GM23338 (cell line): ENCODE data around the gene GPRC5D. TPM values are rescaled to one million over a fixed set of nuclear protein-coding genes. Genes with fewer than 3 reads are reported as not detected.

Experiments used
- ATAC-seq: fragments of 200-7000 bp; cut with Tn5 transposase; 3 replicates; pipeline ENCODE4 v1.9.1; 2020
- DNase-seq: peaks from one replicate; pipeline ENCODE4 v3.0.0-alpha.2; 2015; ENCODE audit warnings: low spot score
- H2AFZ ChIP-seq: fragments of 200-600 bp; sonication (generic); 2 replicates; pipeline ENCODE4 v1.8.0; 2016; ENCODE audit warnings: antibody characterized with exemption, mild to moderate bottlenecking, moderate library complexity
- H3F3A ChIP-seq: fragments of 200-600 bp; sonication (generic); replicated peaks from 2 replicates; pipeline ENCODE4 v1.8.0; 2017; ENCODE audit warnings: antibody characterized with exemption, mixed run types, low read depth
- H3K27ac ChIP-seq: fragments of 200-600 bp; sonication (generic); 2 replicates; pipeline ENCODE4 v1.6.1; 2016; ENCODE audit warnings: low read depth
- H3K27me3 ChIP-seq: fragments of 200-600 bp; sonication (generic); 2 replicates; pipeline ENCODE4 v1.8.0; 2016; ENCODE audit warnings: mild to moderate bottlenecking, mixed run types, moderate library complexity; ENCODE audit not compliant: insufficient read depth
- H3K36me3 ChIP-seq: fragments of 200-600 bp; sonication (generic); 2 replicates; pipeline ENCODE4 v1.8.0; 2016; ENCODE audit warnings: mild to moderate bottlenecking; ENCODE audit not compliant: insufficient read depth
- H3K4me1 ChIP-seq: fragments of 200-600 bp; sonication (generic); 2 replicates; pipeline ENCODE4 v1.8.0; 2016; ENCODE audit warnings: mild to moderate bottlenecking, moderate library complexity; ENCODE audit not compliant: insufficient read depth
- H3K4me2 ChIP-seq: fragments of 200-600 bp; sonication (generic); 2 replicates; pipeline ENCODE4 v1.7.1; 2017; ENCODE audit warnings: mixed run types
- H3K4me3 ChIP-seq: fragments of 200-600 bp; sonication (generic); 2 replicates; pipeline ENCODE4 v1.6.1; 2016; ENCODE audit warnings: mixed run types
- H3K79me2 ChIP-seq: fragments of 200-600 bp; sonication (generic); replicated peaks from 2 replicates; pipeline ENCODE4 v1.8.0; 2017; ENCODE audit warnings: mild to moderate bottlenecking; ENCODE audit not compliant: insufficient read depth
- H3K9me2 ChIP-seq: fragments of 200-600 bp; sonication (generic); 2 replicates; pipeline ENCODE4 v1.8.0; 2017; ENCODE audit not compliant: insufficient read depth
- H4K20me1 ChIP-seq: fragments of 200-600 bp; sonication (generic); replicated peaks from 2 replicates; pipeline ENCODE4 v1.8.0; 2017; ENCODE audit warnings: mild to moderate bottlenecking; ENCODE audit not compliant: insufficient read depth
- H3K27ac Mint-ChIP-seq: 2 replicates; pipeline ENCODE4 v1.8.0; 2020; ENCODE audit warnings: inconsistent platforms, mild to moderate bottlenecking, moderate library complexity, mixed read lengths
- H3K27me3 Mint-ChIP-seq: 3 replicates; pipeline ENCODE4 v1.8.0; 2022; ENCODE audit warnings: low read depth, mild to moderate bottlenecking, moderate library complexity, mixed read lengths, inconsistent platforms; ENCODE audit not compliant: insufficient read depth, poor library complexity
- H3K36me3 Mint-ChIP-seq: 3 replicates; pipeline ENCODE4 v1.8.0; 2021; ENCODE audit warnings: low read depth, mild to moderate bottlenecking, inconsistent platforms, moderate library complexity, mixed read lengths
- H3K4me1 Mint-ChIP-seq: 3 replicates; pipeline ENCODE4 v1.8.0; 2020; ENCODE audit warnings: mild to moderate bottlenecking, inconsistent platforms, mixed read lengths
- H3K4me3 Mint-ChIP-seq: 3 replicates; pipeline ENCODE4 v1.8.0; 2021; ENCODE audit warnings: moderate library complexity, mild to moderate bottlenecking, inconsistent platforms, mixed read lengths
- H3K9me3 Mint-ChIP-seq: 3 replicates; pipeline ENCODE4 v1.8.0; 2020; ENCODE audit warnings: moderate library complexity, mild to moderate bottlenecking, inconsistent platforms, mixed read lengths
- CREB1 ChIP-seq: fragments of 250-450 bp; sonication (Bioruptor Pico); IDR thresholded peaks from 2 replicates; pipeline ENCODE4 v1.5.0; 2020; ENCODE audit warnings: low read depth, mild to moderate bottlenecking, moderate library complexity
- CTCF ChIP-seq, 2 experiments: fragments of 200-600 bp in 1 of 2; sonication (generic) in 1 of 2; conservative IDR thresholded peaks; 2 replicates each; pipeline versions ENCODE4 v1.5.1 to v1.6.1; 2016 to 2017; ENCODE audit warnings: antibody characterized with exemption in 2 of 2, low read depth in 2 of 2, mild to moderate bottlenecking in 2 of 2, moderate library complexity in 1 of 2
- ETS1 ChIP-seq: IDR thresholded peaks from 2 replicates; pipeline ENCODE4 v1.6.1; 2016; ENCODE audit warnings: antibody characterized with exemption
- EZH2 ChIP-seq: fragments of 200-600 bp; sonication (generic); IDR thresholded peaks from one replicate; pipeline ENCODE4 v1.8.0; 2017; ENCODE audit warnings: antibody characterized with exemption, mild to moderate bottlenecking, low read depth; ENCODE audit not compliant: unreplicated experiment
- JUNB ChIP-seq: IDR thresholded peaks from one replicate; pipeline ENCODE4 v1.6.1; 2016; ENCODE audit warnings: antibody characterized with exemption; ENCODE audit not compliant: unreplicated experiment
- NANOG ChIP-seq: IDR thresholded peaks from 2 replicates; pipeline ENCODE4 v1.6.1; 2016; ENCODE audit warnings: antibody characterized with exemption, borderline replicate concordance
- POLR2AphosphoS5 ChIP-seq: IDR thresholded peaks from 2 replicates; pipeline ENCODE4 v1.6.1; 2016; ENCODE audit warnings: antibody characterized with exemption, low read depth
- STAT1 ChIP-seq: IDR thresholded peaks from one replicate; pipeline ENCODE4 v1.6.1; 2016; ENCODE audit warnings: antibody characterized with exemption; ENCODE audit not compliant: unreplicated experiment
- ZNF114 ChIP-seq: fragments of 250-450 bp; sonication (Bioruptor Pico); IDR thresholded peaks from 2 replicates; pipeline ENCODE4 v1.5.0; 2020; ENCODE audit warnings: mild to moderate bottlenecking, moderate library complexity
- ZNF331 ChIP-seq: fragments of 250-450 bp; sonication (Bioruptor Pico); IDR thresholded peaks from 2 replicates; pipeline ENCODE4 v1.5.0; 2020; ENCODE audit warnings: low read depth, mild to moderate bottlenecking, moderate library complexity
- polyA plus RNA-seq: library from polyadenylated mRNA; unstranded; fragments of >200 nt; fragmentation: Nextera tagmentation; extraction: Ambion mirVana; gene quantifications from 2 replicates; pipeline ENCODE4 v1.2.1, GENCODE V29; 2016
- total RNA-seq: library from RNA; depleted of rRNA; stranded (reverse); fragments of >200 nt; shearing (Covaris generic); gene quantifications from 2 replicates; pipeline ENCODE4 v1.2.3, GENCODE V29; 2014

Gene GPRC5D
- total and polyA plus RNA-seq, 2 experiments from 2014 or later, result not detected

DNA sequence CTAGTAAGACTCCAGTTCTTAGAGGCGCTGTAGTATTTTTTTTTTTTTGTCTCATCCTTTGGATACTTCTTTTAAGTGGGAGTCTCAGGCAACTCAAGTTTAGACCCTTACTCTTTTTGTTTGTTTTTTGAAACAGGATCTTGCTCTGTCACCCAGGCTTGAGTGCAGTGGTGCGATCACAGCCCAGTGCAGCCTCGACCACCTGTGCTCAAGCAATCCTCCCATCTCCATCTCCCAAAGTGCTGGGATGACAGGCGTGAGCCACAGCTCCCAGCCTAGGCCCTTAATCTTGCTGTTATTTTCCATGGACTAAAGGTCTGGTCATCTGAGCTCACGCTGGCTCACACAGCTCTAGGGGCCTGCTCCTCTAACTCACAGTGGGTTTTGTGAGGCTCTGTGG is 39.3 kb downstream of the GPRC5D start:
- Histone ChIP-seq H3K4me2 (no peak overlapping the region), H4K20me1 (no peaks in the 10 kb centered on the region), H3K36me3 (no peaks in the 10 kb centered on the region), H3K9me2 (0 out of 2 replicates have a peak, but pooled peaks cover 4% of the 10 kb centered on the region), H3F3A (no peaks in the 10 kb centered on the region; the same call in 1 of the 2 replicates), H2AFZ (0 out of 2 replicates have a peak overlapping the region, but pooled peaks have one; percentile 28), H3K27ac (no peak overlapping the region), H3K4me1 (peaks cover 3% of the 10 kb centered on the region), H3K27me3 (no peaks in the 10 kb centered on the region), H3K4me3 (no peak overlapping the region), H3K79me2 (no peaks in the 10 kb centered on the region)
- TF ChIP-seq ZNF331 (no peak), JUNB (no peak), POLR2AphosphoS5 (no peak), STAT1 (no peak)
- H3K27me3 Mint-ChIP-seq, result peaks cover 8% of the 10 kb centered on the region
- H3K9me3 Mint-ChIP-seq, result no peaks in the 10 kb centered on the region
- H3K27ac Mint-ChIP-seq, result no peak overlapping the region
- no peak for DNase-seq
- no peak for ATAC-seq
- no peaks in the 10 kb centered on the region for H3K36me3 Mint-ChIP-seq
- peaks cover 23% of the 10 kb centered on the region for H3K4me1 Mint-ChIP-seq
- H3K4me3 Mint-ChIP-seq, result no peak overlapping the region

DNA sequence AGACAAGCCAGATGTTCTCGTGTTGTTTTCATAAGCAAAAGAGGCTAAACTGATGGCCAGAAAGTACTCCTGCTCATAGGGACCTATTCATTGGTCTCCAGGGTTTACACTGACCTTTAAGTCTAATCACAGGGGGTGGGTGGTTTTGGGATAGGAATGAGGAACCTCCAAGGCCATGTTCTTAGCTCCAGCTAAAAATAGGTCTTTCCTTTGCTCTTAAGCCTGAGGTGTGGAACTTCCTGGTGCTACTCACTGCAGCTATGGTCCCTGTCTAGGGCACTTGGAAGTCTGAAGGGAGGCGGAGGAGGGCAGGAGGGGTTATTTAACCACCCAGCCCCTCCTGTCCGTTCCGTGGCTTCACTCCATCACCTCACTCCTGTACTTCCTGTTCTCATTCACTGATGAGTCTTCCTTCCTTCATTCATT is 42.0 kb downstream of the GPRC5D start:
- no peaks in the 10 kb centered on the region for H4K20me1 ChIP-seq
- Mint-ChIP-seq H3K27me3 (peaks cover 8% of the 10 kb centered on the region), H3K4me3 (no peak overlapping the region), H3K27ac (no peak overlapping the region), H3K36me3 (no peaks in the 10 kb centered on the region), H3K4me1 (peaks cover 11% of the 10 kb centered on the region), H3K9me3 (no peaks in the 10 kb centered on the region)
- no peaks in the 10 kb centered on the region for H3K4me1 ChIP-seq
- no peaks in the 10 kb centered on the region for H3F3A ChIP-seq
- H3K36me3 ChIP-seq, result no peaks in the 10 kb centered on the region
- no peak for DNase-seq
- TF ChIP-seq EZH2 (no peak), NANOG (no peak), ETS1 (no peak), CREB1 (CRISPR knock-in tag) (no peak), ZNF114 (no peak), STAT1 (no peak), CTCF (conservative IDR thresholded peaks at IDR 0.05; ENCODE audit: low read depth in 2 of 2) (no peak), POLR2AphosphoS5 (no peak)
- no peaks in the 10 kb centered on the region for H3K79me2 ChIP-seq
- ATAC-seq, result no peak
- H3K27ac ChIP-seq, result no peak overlapping the region
- no peak overlapping the region for H2AFZ ChIP-seq
- H3K4me3 ChIP-seq, result no peak overlapping the region
- H3K4me2 ChIP-seq, result no peak overlapping the region
- H3K9me2 ChIP-seq, result 0 out of 2 replicates have a peak, but pooled peaks cover 4% of the 10 kb centered on the region
- H3K27me3 ChIP-seq, result no peaks in the 10 kb centered on the region
